DOHH2 (cell line): ENCODE results near the gene RASL10A.

Experiments
- H3F3A ChIP-seq: fragments of 200-600 bp; sonication (generic), shearing (Covaris generic); 2 replicates; pipeline ENCODE4 v1.6.0; 2016; ENCODE audit warnings: antibody characterized with exemption, mild to moderate bottlenecking; ENCODE audit not compliant: control insufficient read depth, insufficient read depth
- H3K27ac ChIP-seq: fragments of 200-600 bp; sonication (generic); 2 replicates; pipeline ENCODE4 v1.5.1; 2014; ENCODE audit warnings: low read depth, mild to moderate bottlenecking, low read length, moderate library complexity
- H3K27me3 ChIP-seq: fragments of 200-600 bp; sonication (generic); 2 replicates; pipeline ENCODE4 v1.6.1; 2014; ENCODE audit warnings: mild to moderate bottlenecking, low read length, mixed read lengths; ENCODE audit not compliant: control insufficient read depth
- H3K36me3 ChIP-seq: fragments of 200-600 bp; sonication (generic); 2 replicates; pipeline ENCODE4 v1.6.1; 2014; ENCODE audit warnings: mild to moderate bottlenecking, low read length, moderate library complexity, mixed read lengths; ENCODE audit not compliant: control insufficient read depth
- H3K4me1 ChIP-seq: fragments of 200-600 bp; sonication (generic); 2 replicates; pipeline ENCODE4 v1.6.1; 2014; ENCODE audit warnings: mild to moderate bottlenecking, low read length, mixed read lengths; ENCODE audit not compliant: control insufficient read depth
- H3K4me2 ChIP-seq: fragments of 200-600 bp; sonication (generic); 2 replicates; pipeline ENCODE4 v1.6.0; 2014; ENCODE audit warnings: mild to moderate bottlenecking, low read length, moderate library complexity
- H3K4me3 ChIP-seq: fragments of 200-600 bp; sonication (generic); 2 replicates; pipeline ENCODE4 v1.5.1; 2014; ENCODE audit warnings: mild to moderate bottlenecking, low read length, mixed read lengths
- H3K79me2 ChIP-seq: fragments of 200-600 bp; sonication (generic); 2 replicates; pipeline ENCODE4 v1.6.1; 2014; ENCODE audit warnings: mild to moderate bottlenecking, low read length, mixed read lengths; ENCODE audit not compliant: control insufficient read depth
- H3K9me2 ChIP-seq: fragments of 200-600 bp; sonication (generic); replicated peaks from 2 replicates; pipeline ENCODE4 v1.6.1; 2014; ENCODE audit warnings: mild to moderate bottlenecking, low read length, mixed read lengths; ENCODE audit not compliant: control insufficient read depth
- H3K9me3 ChIP-seq: fragments of 200-600 bp; sonication (generic); 2 replicates; pipeline ENCODE4 v1.6.1; 2014; ENCODE audit warnings: antibody characterized with exemption, low read length, mixed read lengths; ENCODE audit not compliant: control insufficient read depth, insufficient read depth
- H4K20me1 ChIP-seq: fragments of 200-600 bp; sonication (generic); 2 replicates; pipeline ENCODE4 v1.6.0; 2014; ENCODE audit warnings: low read depth, mild to moderate bottlenecking, antibody characterized with exemption, low read length, moderate library complexity; ENCODE audit not compliant: control insufficient read depth, insufficient read depth
- CTCF ChIP-seq: fragments of 200-600 bp; sonication (generic); IDR thresholded peaks from one replicate; pipeline ENCODE4 v1.5.1; 2014; ENCODE audit warnings: antibody characterized with exemption, mild to moderate bottlenecking, low read depth, low read length; ENCODE audit not compliant: poor library complexity, severe bottlenecking
- EZH2phosphoT487 ChIP-seq: fragments of 200-600 bp; sonication (generic); IDR thresholded peaks from 2 replicates; pipeline ENCODE4 v1.6.1; 2017; ENCODE audit warnings: borderline replicate concordance, mild to moderate bottlenecking, antibody characterized with exemption, low read length, moderate library complexity, mixed read lengths

The RASL10A gene

GRCh38 chr22:29310863-29311339, 4.6 kb downstream of the RASL10A start:
- no peaks in the 10 kb centered on the region for H3K79me2 ChIP-seq
- H3K9me3 ChIP-seq = no peaks in the 10 kb centered on the region
- H3K27me3 ChIP-seq = peaks cover 19% of the 10 kb centered on the region
- peaks cover 12% of the 10 kb centered on the region for H3K4me1 ChIP-seq
- no peaks in the 10 kb centered on the region for H3K36me3 ChIP-seq
- H3K9me2 ChIP-seq = no peaks in the 10 kb centered on the region
- peaks cover 3% of the 10 kb centered on the region; the same call in 1 of the 2 replicates for H4K20me1 ChIP-seq
- no peak for TF ChIP-seq CTCF
- TF ChIP-seq EZH2phosphoT487 = no peak
- H3K4me2 ChIP-seq = no peak overlapping the region
- H3K4me3 ChIP-seq = no peak overlapping the region
- H3F3A ChIP-seq = 0 out of 2 replicates have a peak, but pooled peaks cover 4% of the 10 kb centered on the region
- no peak overlapping the region for H3K27ac ChIP-seq

- H3K4me1 ChIP-seq = peaks cover 16% of the 10 kb centered on the region
- no peak overlapping the region for H3K4me3 ChIP-seq
- peaks cover 19% of the 10 kb centered on the region for H3K27me3 ChIP-seq
- H4K20me1 ChIP-seq = peaks cover 3% of the 10 kb centered on the region; the same call in 1 of the 2 replicates
- no peaks in the 10 kb centered on the region for H3K36me3 ChIP-seq
- H3F3A ChIP-seq = 0 out of 2 replicates have a peak, but pooled peaks cover 4% of the 10 kb centered on the region
- H3K9me3 ChIP-seq = no peaks in the 10 kb centered on the region
- H3K79me2 ChIP-seq = no peaks in the 10 kb centered on the region
- TF ChIP-seq EZH2phosphoT487 (no peak), CTCF (no peak)
- no peak overlapping the region for H3K27ac ChIP-seq
- no peaks in the 10 kb centered on the region for H3K9me2 ChIP-seq
- H3K4me2 ChIP-seq = no peak overlapping the region
These were observed 5.2 kb downstream of the RASL10A start for GRCh38 chr22:29310065-29310862.

GRCh38 chr22:29309332-29310064, 6.0 kb downstream of the RASL10A start:
- Histone ChIP-seq H3K27ac (no peak overlapping the region), H3K9me3 (no peaks in the 10 kb centered on the region), H3K4me1 (peaks cover 16% of the 10 kb centered on the region), H3F3A (0 out of 2 replicates have a peak, but pooled peaks cover 4% of the 10 kb centered on the region), H3K4me2 (no peak overlapping the region), H4K20me1 (peaks cover 3% of the 10 kb centered on the region; the same call in 1 of the 2 replicates), H3K79me2 (no peaks in the 10 kb centered on the region), H3K9me2 (no peaks in the 10 kb centered on the region), H3K36me3 (no peaks in the 10 kb centered on the region), H3K4me3 (no peak overlapping the region), H3K27me3 (peaks cover 15% of the 10 kb centered on the region)
- TF ChIP-seq EZH2phosphoT487 = no peak
- TF ChIP-seq CTCF = no peak
